T47D (cell line): ENCODE data around the gene PRTFDC1.
"Not testable (repeated sequence)": the region's sequence is repeated elsewhere in the genome, so short reads cannot be mapped to it uniquely, and the experiment has no call there.

ENCODE experiments used
- DNase-seq, 2 experiments: peaks; one replicate each; pipeline versions ENCODE4 v3.0.0 to v3.0.0-alpha.2; 2011 to 2012; ENCODE audit warnings: low read depth in 1 of 2, low spot score in 1 of 2
- JUND ChIP-seq: IDR thresholded peaks from 2 replicates; pipeline ENCODE4 v1.6.1; 2012; ENCODE audit warnings: low read depth
- in situ Hi-C: cut with HindIII; loops from 2 replicates; pipeline ENCODE4 v1.10.0; 2016; ENCODE audit warnings: low sequenced_read_pairs, low pct_unique_long_range_greater_than_20kb

The PRTFDC1 gene

DNA sequence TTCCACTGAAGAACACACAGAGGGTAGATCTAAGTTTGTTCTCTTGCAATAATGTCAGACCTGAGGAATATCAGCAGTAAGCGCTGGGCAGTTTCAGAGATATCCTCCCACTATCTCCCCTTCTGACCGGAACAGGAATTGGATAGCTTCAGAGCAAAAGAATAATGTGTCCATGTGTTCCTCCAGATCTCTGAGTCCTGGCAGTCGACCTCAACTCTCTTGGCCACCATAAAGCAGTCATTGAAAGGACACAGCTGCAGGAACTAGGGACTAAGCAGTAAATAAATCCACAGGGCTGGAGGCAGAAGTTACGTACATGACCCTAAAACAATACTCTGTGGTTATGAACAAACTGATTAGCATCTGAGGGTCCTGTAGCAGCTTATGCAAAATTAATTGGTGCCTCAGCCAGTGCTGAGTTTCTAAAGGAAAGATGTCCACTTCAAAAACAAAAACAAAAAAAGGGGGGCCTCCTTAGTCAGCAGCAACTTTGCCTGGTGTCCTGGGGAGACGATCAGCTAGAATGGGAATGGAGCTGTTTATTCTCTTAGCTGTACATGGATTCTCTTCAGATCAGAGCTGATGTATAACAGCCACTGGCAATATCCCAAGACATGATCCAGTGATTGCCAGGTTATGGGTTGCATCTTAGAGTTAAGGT lies 6.4 kb upstream of the PRTFDC1 start:
- in situ Hi-C loops, result no loop called here
- DNase-seq, result no peak
- no peak for TF ChIP-seq JUND

DNA sequence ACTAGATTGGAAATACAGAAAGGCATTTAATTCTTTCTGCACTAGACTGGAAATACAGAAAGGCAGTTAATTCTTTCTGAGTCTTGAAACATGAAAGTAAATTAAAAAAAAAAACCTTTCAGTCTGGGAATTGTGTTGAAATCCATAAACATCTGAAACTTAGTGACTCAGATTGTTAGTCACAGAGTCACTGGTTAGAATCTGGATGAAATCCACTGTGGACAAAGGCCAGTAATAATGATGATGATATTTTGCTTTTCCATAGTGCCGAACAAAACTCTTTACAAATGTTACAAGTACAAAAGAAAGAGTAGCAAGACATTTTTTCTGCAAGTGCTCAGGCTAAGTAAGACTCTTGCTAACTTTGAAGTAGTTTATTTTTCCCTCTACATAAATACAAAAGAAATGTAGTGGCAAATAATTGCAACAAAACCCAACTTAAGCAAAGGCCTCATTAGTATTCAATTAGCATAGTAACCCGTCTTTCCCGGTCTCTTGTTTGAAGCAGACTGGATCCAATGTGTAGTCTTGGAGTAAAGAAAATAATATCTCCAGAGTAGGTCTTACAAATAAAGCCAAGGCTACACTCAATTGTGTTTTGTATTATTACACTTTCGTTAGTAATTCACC lies 5.8 kb upstream of the PRTFDC1 start:
- in situ Hi-C loops, result no loop called here
- DNase-seq, result no peak

GRCh38 chr10:24957624-24958051 lies 5.2 kb upstream of the PRTFDC1 start:
- in situ Hi-C loops, DNase-seq: not testable (repeated sequence)

More for the DNA sequence above, 5.8 kb upstream of the PRTFDC1 start:
- no peak for TF ChIP-seq JUND

DNA sequence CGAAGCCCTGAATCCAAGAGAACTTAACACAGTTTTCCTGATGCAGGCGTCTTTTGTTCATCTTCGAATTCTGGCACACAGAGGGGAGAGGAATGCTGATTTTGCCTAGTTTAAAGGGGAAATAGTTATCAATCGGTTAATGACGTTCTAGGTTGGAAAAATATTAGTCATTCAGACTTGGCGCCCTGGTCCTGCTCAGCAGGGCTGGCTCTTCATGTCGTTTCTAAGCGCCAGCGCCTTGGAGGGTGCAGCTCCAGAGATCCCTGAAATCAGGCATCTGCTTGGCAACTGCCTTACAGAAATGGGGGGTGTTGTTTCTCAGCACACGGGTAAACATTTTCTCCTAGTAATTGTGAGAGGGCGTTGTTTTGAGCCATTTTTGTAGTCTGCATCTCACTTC lies 1.3 kb upstream of the PRTFDC1 start:
- DNase-seq, result no peak
- in situ Hi-C loops, result no loop called here
- TF ChIP-seq JUND, result no peak

- peak; percentile 37 to 38 for DNase-seq
- TF ChIP-seq JUND, result no peak
- in situ Hi-C loops, result no loop called here
These were observed 570 bp upstream of the PRTFDC1 start for GRCh38 chr10:24952707-24953645.

- no peak for DNase-seq
- in situ Hi-C loops, result no loop called here
- TF ChIP-seq JUND, result no peak
These were observed 934 bp downstream of the PRTFDC1 start for GRCh38 chr10:24951201-24952142.

DNA sequence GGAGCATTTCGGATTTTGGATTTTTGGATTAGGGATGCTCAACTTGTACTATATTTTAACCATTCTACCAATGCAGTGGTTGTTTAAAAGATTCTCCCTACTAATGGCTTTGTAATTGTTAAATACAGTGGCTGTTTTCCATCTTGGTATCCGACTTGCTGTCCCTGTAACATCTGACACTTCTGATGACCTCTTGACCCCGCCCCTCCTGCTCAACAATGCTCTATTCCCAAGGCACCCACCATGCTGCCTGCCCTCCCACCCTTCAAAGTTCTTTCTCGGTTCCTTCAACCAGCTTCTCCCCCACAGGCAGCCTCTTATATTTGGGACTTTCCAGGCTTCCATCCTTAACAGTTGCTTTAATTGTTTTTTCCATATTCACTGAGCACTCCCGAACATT lies 2.0 kb downstream of the PRTFDC1 start:
- in situ Hi-C loops, result no loop called here
- DNase-seq, result no peak
- TF ChIP-seq JUND, result no peak

DNA sequence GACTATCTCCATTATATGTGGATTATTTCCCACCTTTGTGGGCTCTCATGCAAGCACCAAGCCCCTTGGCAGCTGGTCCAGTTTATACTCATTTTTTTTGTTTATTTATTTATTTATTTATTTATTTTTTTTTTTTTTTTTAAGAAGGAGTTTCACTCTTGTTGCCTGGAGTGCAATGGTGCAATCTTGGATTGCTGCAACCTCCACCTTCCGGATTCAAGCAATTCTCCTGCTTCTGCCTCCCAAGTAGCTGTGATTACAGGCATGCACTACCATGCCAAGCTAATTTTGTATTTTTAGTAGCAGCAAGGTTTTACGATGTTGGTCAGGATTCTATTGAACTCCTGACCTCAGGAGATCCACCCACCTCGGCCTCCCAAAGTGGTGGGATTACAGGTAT lies 2.8 kb downstream of the PRTFDC1 start:
- TF ChIP-seq JUND, result no peak
- no peak for DNase-seq
- in situ Hi-C loops, result no loop called here

DNA sequence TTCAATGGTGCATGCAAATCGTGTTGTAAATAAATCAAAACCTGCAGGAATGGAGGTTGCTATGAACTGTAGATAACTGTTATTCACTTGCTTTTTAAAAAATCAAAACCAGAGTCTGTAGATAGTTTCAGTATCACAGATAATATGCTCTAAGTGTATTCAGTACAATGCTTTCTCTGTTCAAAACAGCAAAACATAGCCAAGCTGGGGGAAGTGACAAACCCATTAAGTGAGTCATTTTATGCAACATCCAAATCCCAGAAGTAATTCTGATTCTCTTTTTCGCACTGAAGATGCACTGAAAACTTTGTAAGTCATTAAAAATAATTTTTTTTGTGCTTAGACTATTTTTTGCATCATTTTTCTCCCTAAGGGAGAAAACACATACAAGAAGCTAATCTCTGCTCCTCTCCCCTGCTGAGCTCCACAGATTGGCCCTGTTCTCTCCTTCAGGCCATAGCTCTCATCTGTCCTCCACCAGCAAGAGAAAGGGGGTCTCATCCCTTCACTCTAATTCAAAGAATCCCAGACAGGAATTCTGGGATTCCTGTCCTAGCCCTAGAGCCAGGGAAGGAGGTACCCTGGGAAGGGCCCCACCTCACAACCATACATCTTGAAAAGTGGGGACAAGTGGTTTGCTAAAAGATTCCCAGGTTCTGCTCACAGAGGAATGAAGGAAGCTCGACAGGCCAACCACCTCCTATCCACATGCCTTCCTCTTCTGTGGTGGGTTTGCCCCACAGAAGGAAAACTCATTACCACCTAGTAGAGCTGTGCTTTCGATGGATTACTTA lies 4.9 kb downstream of the PRTFDC1 start:
- in situ Hi-C loops, result no loop called here
- DNase-seq, result no peak
- TF ChIP-seq JUND, result no peak

GRCh38 chr10:24944512-24945255 lies 7.7 kb downstream of the PRTFDC1 start:
- in situ Hi-C loops, result no loop called here
- no peak for TF ChIP-seq JUND
- DNase-seq, result no peak

GRCh38 chr10:24938525-24938924 lies 13.9 kb downstream of the PRTFDC1 start:
- in situ Hi-C loops, result no loop called here
- no peak for TF ChIP-seq JUND

More at GRCh38 chr10:24938525-24938924, 13.9 kb downstream of the PRTFDC1 start:
- DNase-seq, result no peak
